ENCODE measurements around the gene IRGQ. TPM values are rescaled to one million over a fixed set of nuclear protein-coding genes. Genes with fewer than 3 reads are reported as not detected.

IRGQ gene
- polyA plus RNA-seq, 3 donors = 1.8 to 49.6 (median 2.9) TPM

GRCh38 chr19:43554317-43554895, 41.5 kb downstream of the IRGQ start:
- Mint-ChIP-seq H3K9me3 (no peaks in the 10 kb centered on the region), H3K4me1 (no peaks in the 10 kb centered on the region), H3K27me3 (ENCODE audit: low read depth in 3 of 3) (peaks cover 0 to 3% (median 0%) of the 10 kb centered on the region in 3 donors), H3K4me3 (no peak overlapping the region), H3K27ac (peak overlapping the region in 1 of 7 donors; percentile 64), H3K36me3 (peaks cover 66 to 82% of the 10 kb centered on the region in 2 donors)
- TF ChIP-seq CTCF (IDR thresholded peaks at IDR 0.05) = no peak
- no peaks in the 10 kb centered on the region for H3K79me2 ChIP-seq (ENCODE audit: insufficient read depth, low read length)
- H3K4me1 ChIP-seq (ENCODE audit: control insufficient read depth in 1 of 2, insufficient read depth in 2 of 2, low read length in 2 of 2) = no peaks in the 10 kb centered on the region
- no peak overlapping the region for H3K27ac ChIP-seq (ENCODE audit: low read depth in 1 of 2, low read length in 2 of 2)
- H3K4me3 ChIP-seq (replicated peaks in 1 of 3; ENCODE audit: low read depth in 2 of 3, low read length in 3 of 3) = no peak overlapping the region
- H3K27me3 ChIP-seq (ENCODE audit: control insufficient read depth in 2 of 2, insufficient read depth in 2 of 2, low read length in 2 of 2) = no peaks in the 10 kb centered on the region
- 99% methylated on average over 15 of the region's 15 CpGs for WGBS (ENCODE audit: insufficient coverage)
- H3K9me3 ChIP-seq (replicated peaks in 1 of 2; ENCODE audit: control insufficient read depth in 1 of 2, insufficient read depth in 1 of 2, low read length in 2 of 2) = no peaks in the 10 kb centered on the region
- no peak overlapping the region for H3K4me2 ChIP-seq (replicated peaks; ENCODE audit: extremely low read depth, low read length, poor library complexity, severe bottlenecking)
- no peak for DNase-seq
- intact Hi-C loops (cut with micrococcal nuclease) = loop anchor here (2.0 kb wide), 1 partner anchor 40 kb away; no protein-coding TSS in a partner anchor
- H3K36me3 ChIP-seq (replicated peaks in 1 of 2; ENCODE audit: control insufficient read depth in 1 of 2, insufficient read depth in 2 of 2, low read length in 2 of 2) = peaks cover 55 to 78% of the 10 kb centered on the region in 2 donors
- H4K20me1 ChIP-seq (ENCODE audit: insufficient read depth, low read length) = no peaks in the 10 kb centered on the region
- H2AFZ ChIP-seq (ENCODE audit: insufficient read depth, low read depth, low read length, poor library complexity, severe bottlenecking) = no peak overlapping the region
- no peak overlapping the region for H3K9ac ChIP-seq (ENCODE audit: insufficient read depth, low read length, poor library complexity, severe bottlenecking)

GRCh38 chr19:43553656-43554055, 42.3 kb downstream of the IRGQ start:
- Histone ChIP-seq H3K4me1 (ENCODE audit: control insufficient read depth in 1 of 2, insufficient read depth in 2 of 2, low read length in 2 of 2) (no peaks in the 10 kb centered on the region), H3K4me3 (replicated peaks in 1 of 3; ENCODE audit: low read depth in 2 of 3, low read length in 3 of 3) (no peak overlapping the region), H4K20me1 (ENCODE audit: insufficient read depth, low read length) (no peaks in the 10 kb centered on the region), H3K4me2 (replicated peaks; ENCODE audit: extremely low read depth, low read length, poor library complexity, severe bottlenecking) (no peak overlapping the region), H3K9ac (ENCODE audit: insufficient read depth, low read length, poor library complexity, severe bottlenecking) (no peak overlapping the region), H3K9me3 (replicated peaks in 1 of 2; ENCODE audit: control insufficient read depth in 1 of 2, insufficient read depth in 1 of 2, low read length in 2 of 2) (no peaks in the 10 kb centered on the region), H3K27me3 (ENCODE audit: control insufficient read depth in 2 of 2, insufficient read depth in 2 of 2, low read length in 2 of 2) (no peaks in the 10 kb centered on the region), H3K27ac (ENCODE audit: low read depth in 1 of 2, low read length in 2 of 2) (peak overlapping the region in 1 of 2 donors; percentile 31), H2AFZ (ENCODE audit: insufficient read depth, low read depth, low read length, poor library complexity, severe bottlenecking) (no peak overlapping the region), H3K79me2 (ENCODE audit: insufficient read depth, low read length) (no peaks in the 10 kb centered on the region), H3K36me3 (replicated peaks in 1 of 2; ENCODE audit: control insufficient read depth in 1 of 2, insufficient read depth in 2 of 2, low read length in 2 of 2) (peaks cover 56 to 85% of the 10 kb centered on the region in 2 donors)
- Mint-ChIP-seq H3K27ac (peak overlapping the region in 1 of 7 donors; percentile 71), H3K4me3 (no peak overlapping the region), H3K4me1 (no peaks in the 10 kb centered on the region), H3K9me3 (no peaks in the 10 kb centered on the region), H3K27me3 (ENCODE audit: low read depth in 3 of 3) (peaks cover 0 to 3% (median 0%) of the 10 kb centered on the region in 3 donors), H3K36me3 (peaks cover 68 to 82% of the 10 kb centered on the region in 2 donors)
- TF ChIP-seq CTCF (IDR thresholded peaks at IDR 0.05) = no peak
- WGBS (ENCODE audit: insufficient coverage) = 96% methylated on average over 3 of the region's 4 CpGs
- intact Hi-C loops (cut with micrococcal nuclease) = loop anchor here (2.0 kb wide), 1 partner anchor 41 kb away; no protein-coding TSS in a partner anchor
- DNase-seq = no peak

Measured in CD14-positive monocyte (primary cell).